ENCODE measurements around the gene CREB3.

Gene CREB3

GRCh38 chr9:35702696-35703095 lies 29.8 kb upstream of the CREB3 start:
- no peak for DNase-seq (ENCODE audit: low read depth)

- DNase-seq (ENCODE audit: low read depth) = no peak
These were observed 28.4 kb upstream of the CREB3 start for GRCh38 chr9:35703906-35704672.

- no peak for DNase-seq (ENCODE audit: low read depth)
These were observed 27.1 kb upstream of the CREB3 start for GRCh38 chr9:35705372-35705771.

GRCh38 chr9:35705836-35706430 lies 26.5 kb upstream of the CREB3 start:
- DNase-seq (ENCODE audit: low read depth) = no peak

- no peak for DNase-seq (ENCODE audit: low read depth)
These were observed 25.5 kb upstream of the CREB3 start for GRCh38 chr9:35706951-35707350.

GRCh38 chr9:35708146-35708545 lies 24.3 kb upstream of the CREB3 start:
- no peak for DNase-seq (ENCODE audit: low read depth)

GRCh38 chr9:35710818-35711500 lies 21.5 kb upstream of the CREB3 start:
- no peak for DNase-seq (ENCODE audit: low read depth)

GRCh38 chr9:35711501-35712428 lies 20.7 kb upstream of the CREB3 start:
- no peak for DNase-seq (ENCODE audit: low read depth)

- no peak for DNase-seq (ENCODE audit: low read depth)
These were observed 19.6 kb upstream of the CREB3 start for GRCh38 chr9:35712762-35713400.

- DNase-seq (ENCODE audit: low read depth) = no peak
These were observed 18.9 kb upstream of the CREB3 start for GRCh38 chr9:35713578-35713977.

GRCh38 chr9:35714123-35714522 lies 18.3 kb upstream of the CREB3 start:
- DNase-seq (ENCODE audit: low read depth) = no peak

GRCh38 chr9:35714579-35715252 lies 17.8 kb upstream of the CREB3 start:
- DNase-seq (ENCODE audit: low read depth) = no peak

GRCh38 chr9:35716230-35716629 lies 16.2 kb upstream of the CREB3 start:
- no peak for DNase-seq (ENCODE audit: low read depth)

GRCh38 chr9:35717132-35717870 lies 15.2 kb upstream of the CREB3 start:
- no peak for DNase-seq (ENCODE audit: low read depth)

- no peak for DNase-seq (ENCODE audit: low read depth)
These were observed 13.6 kb upstream of the CREB3 start for GRCh38 chr9:35718721-35719511.

- no peak for DNase-seq (ENCODE audit: low read depth)
These were observed 12.9 kb upstream of the CREB3 start for GRCh38 chr9:35719546-35719945.

GRCh38 chr9:35723426-35723825 lies 9.0 kb upstream of the CREB3 start:
- no peak for DNase-seq (ENCODE audit: low read depth)

- DNase-seq (ENCODE audit: low read depth) = no peak
These were observed 8.6 kb upstream of the CREB3 start for GRCh38 chr9:35723908-35724307.

GRCh38 chr9:35725362-35725761 lies 7.1 kb upstream of the CREB3 start:
- no peak for DNase-seq (ENCODE audit: low read depth)

- DNase-seq (ENCODE audit: low read depth) = peak; percentile 26
These were observed 5.5 kb upstream of the CREB3 start for GRCh38 chr9:35726931-35727330.

Data from activated gamma-delta T cell treated with anti-CD3 and anti-CD28 coated beads, Interleukin-2, amount 50 U/mL, for 16 hours (primary cell).